Esophagus mucosa (tissue), 1 donor: ENCODE results near the gene FOXRED1. TPM values are rescaled to one million over a fixed set of nuclear protein-coding genes. Genes with fewer than 3 reads are reported as not detected.
"Not testable (repeated sequence)": the region's sequence is repeated elsewhere in the genome, so short reads cannot be mapped to it uniquely, and the experiment has no call there.

ENCODE experiments used
- ATAC-seq: fragments of 200-7000 bp; cut with Tn5 transposase; one replicate; pipeline ENCODE4 v1.9.1; 2020
- total RNA-seq: library from RNA; stranded (reverse); gene quantifications from one replicate; pipeline ENCODE4 v1.2.4, GENCODE V29; 2023
- donor health status: DM: yes; HTN: yes; CAD: no.

The FOXRED1 gene
- total RNA-seq, result 13.2 TPM

GRCh38 chr11:126268708-126269579 lies at the start of gene FOXRED1, which contains the start of gene SRPRA:
Gene FOXRED1, plus strand, starts transcription at chr11:126269154. Its CDS starts 53 bp downstream, at chr11:126269207.
Gene SRPRA, minus strand, starts transcription at chr11:126268895. Its CDS starts 91 bp downstream, at chr11:126268804.
- ATAC-seq, result peak; percentile 100

GRCh38 chr11:126219547-126219946 lies 49.4 kb upstream of the FOXRED1 start:
- no peak for ATAC-seq

- no peak for ATAC-seq
Measured at GRCh38 chr11:126224647-126225294, 44.2 kb upstream of the FOXRED1 start.

- peak; percentile 51 for ATAC-seq
Measured at GRCh38 chr11:126225295-126225665, 43.7 kb upstream of the FOXRED1 start.

GRCh38 chr11:126226334-126227084 lies 42.4 kb upstream of the FOXRED1 start:
- ATAC-seq, result no peak

GRCh38 chr11:126229858-126230540 lies 39.0 kb upstream of the FOXRED1 start:
- ATAC-seq, result no peak

GRCh38 chr11:126231725-126232459 lies 37.1 kb upstream of the FOXRED1 start:
- ATAC-seq, result no peak

GRCh38 chr11:126232683-126233082 lies 36.3 kb upstream of the FOXRED1 start:
- ATAC-seq, result no peak

GRCh38 chr11:126233391-126233790 lies 35.6 kb upstream of the FOXRED1 start:
- no peak for ATAC-seq

GRCh38 chr11:126246636-126247035 lies 22.3 kb upstream of the FOXRED1 start:
- no peak for ATAC-seq

- ATAC-seq, result no peak
Measured at GRCh38 chr11:126253265-126253664, 15.7 kb upstream of the FOXRED1 start.

- ATAC-seq, result no peak
Measured at GRCh38 chr11:126254819-126255218, 14.1 kb upstream of the FOXRED1 start.

- not testable (repeated sequence) for ATAC-seq
Measured at GRCh38 chr11:126255507-126255906, 13.4 kb upstream of the FOXRED1 start.

GRCh38 chr11:126256216-126256615 lies 12.7 kb upstream of the FOXRED1 start:
- no peak for ATAC-seq

GRCh38 chr11:126257144-126257543 lies 11.8 kb upstream of the FOXRED1 start:
- ATAC-seq, result no peak

- no peak for ATAC-seq
Measured at GRCh38 chr11:126257764-126258163, 11.2 kb upstream of the FOXRED1 start.

GRCh38 chr11:126262216-126262615 lies 6.7 kb upstream of the FOXRED1 start:
- ATAC-seq, result no peak

GRCh38 chr11:126263489-126263888 lies 5.5 kb upstream of the FOXRED1 start:
- ATAC-seq, result no peak

GRCh38 chr11:126265811-126266210 lies 3.1 kb upstream of the FOXRED1 start:
- no peak for ATAC-seq

- no peak for ATAC-seq
Measured at GRCh38 chr11:126267650-126268049, 1.3 kb upstream of the FOXRED1 start.

- no peak for ATAC-seq
Measured at GRCh38 chr11:126268361-126268707, 620 bp upstream of the FOXRED1 start.

- no peak for ATAC-seq
Measured at GRCh38 chr11:126277322-126277721, 8.4 kb downstream of the FOXRED1 start.
